ENCODE data around the gene SLC15A2.
"Not testable (repeated sequence)": the region's sequence is repeated elsewhere in the genome, so short reads cannot be mapped to it uniquely, and the experiment has no call there.

The SLC15A2 gene

DNA sequence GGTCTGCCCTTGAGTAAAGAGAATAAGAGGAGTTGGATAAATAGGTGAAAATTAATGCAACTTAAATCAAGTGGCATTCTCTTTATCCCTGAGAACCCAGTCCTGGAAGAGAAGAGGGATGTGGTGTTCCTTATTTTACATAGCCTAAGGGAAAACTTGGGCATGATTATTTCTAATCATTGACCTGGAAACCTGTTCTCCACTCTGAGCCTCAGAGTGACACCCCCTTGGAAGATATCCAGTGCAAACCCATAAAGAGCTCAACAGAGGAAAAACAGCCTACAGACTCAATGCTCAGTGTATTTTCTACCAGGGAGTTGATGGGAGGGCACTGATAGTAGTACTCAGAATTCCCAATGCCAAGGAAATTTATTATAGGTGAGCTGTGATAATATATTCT lies 22.0 kb downstream of the SLC15A2 start:
- FAIRE-seq (no peak), DNase-seq (ENCODE audit: extremely low spot score, insufficient read length, low read depth) (no peak)

DNA sequence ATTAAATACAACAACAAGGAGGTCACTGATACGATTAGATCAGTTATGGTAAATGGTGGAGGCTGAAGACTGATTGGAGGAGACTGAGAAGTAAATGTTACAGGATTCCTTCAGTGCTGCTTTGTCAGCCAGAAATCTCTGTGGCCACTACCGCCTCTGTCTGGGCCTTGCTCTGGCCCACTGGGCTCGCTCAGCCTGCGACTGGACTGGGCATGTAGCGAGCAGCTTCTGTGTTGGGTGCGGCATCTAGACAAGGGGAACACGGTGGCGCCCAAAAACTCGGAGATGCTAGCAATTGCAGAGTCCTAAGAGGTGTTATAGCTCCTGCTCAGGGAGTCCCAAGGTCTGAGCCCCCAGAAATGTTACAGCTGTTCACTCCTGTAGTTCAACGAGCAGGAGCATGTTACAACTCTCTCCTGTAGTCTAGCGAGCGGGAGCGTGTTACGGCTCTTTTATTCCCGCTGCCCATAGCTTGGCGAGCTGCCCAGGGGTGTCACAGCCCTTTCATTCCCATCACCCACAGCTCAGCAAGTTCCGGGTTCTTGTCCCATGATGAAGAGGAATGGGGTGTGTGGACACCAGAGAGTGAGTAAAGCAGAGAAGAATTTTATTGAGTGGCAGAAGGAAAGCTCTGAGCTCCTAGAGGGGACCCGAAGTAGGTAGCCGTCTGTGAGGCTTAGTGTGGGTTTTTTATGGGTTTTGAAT lies 24.7 kb downstream of the SLC15A2 start:
- FAIRE-seq (no peak), DNase-seq (ENCODE audit: extremely low spot score, insufficient read length, low read depth) (no peak)

DNA sequence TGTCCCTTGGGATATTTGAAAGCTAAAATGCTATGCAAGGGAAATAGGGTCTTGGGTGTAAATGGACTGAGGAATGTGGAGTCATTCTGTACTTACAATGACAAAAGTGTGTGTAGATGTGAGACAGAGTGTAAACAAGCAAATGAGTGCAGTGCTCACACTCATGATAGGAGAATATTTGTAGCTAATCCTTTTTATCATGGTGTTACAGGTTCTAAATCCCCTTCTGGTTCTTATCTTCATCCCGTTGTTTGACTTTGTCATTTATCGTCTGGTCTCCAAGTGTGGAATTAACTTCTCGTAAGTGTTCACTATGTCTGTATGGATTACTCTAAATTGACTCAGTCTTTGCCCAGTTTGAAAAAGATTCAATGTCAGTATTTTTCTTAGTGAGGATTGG lies 30.5 kb downstream of the SLC15A2 start:
- FAIRE-seq (no peak), DNase-seq (ENCODE audit: extremely low spot score, insufficient read length, low read depth) (no peak)

DNA sequence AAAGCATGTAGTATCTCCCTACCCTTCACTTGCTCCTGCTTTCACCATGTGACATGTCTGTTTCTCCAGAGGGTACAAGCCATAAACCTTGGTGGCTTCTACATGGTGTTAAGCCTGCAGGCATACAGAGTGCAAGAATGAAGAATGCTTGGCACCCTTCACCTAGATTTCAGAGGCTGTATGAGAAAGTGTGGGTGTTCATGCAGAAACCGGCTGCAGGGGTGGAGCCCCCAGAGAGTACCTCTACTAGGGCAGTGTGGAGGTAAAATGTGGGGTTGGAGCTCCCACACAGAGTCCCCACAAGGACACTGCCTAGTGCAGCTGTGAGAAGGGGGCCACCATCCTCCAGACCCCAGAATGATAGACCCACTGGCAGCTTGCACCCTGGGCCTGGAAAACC lies 32.2 kb downstream of the SLC15A2 start:
- no peak for DNase-seq (ENCODE audit: extremely low spot score, insufficient read length, low read depth)
- FAIRE-seq, result no peak

DNA sequence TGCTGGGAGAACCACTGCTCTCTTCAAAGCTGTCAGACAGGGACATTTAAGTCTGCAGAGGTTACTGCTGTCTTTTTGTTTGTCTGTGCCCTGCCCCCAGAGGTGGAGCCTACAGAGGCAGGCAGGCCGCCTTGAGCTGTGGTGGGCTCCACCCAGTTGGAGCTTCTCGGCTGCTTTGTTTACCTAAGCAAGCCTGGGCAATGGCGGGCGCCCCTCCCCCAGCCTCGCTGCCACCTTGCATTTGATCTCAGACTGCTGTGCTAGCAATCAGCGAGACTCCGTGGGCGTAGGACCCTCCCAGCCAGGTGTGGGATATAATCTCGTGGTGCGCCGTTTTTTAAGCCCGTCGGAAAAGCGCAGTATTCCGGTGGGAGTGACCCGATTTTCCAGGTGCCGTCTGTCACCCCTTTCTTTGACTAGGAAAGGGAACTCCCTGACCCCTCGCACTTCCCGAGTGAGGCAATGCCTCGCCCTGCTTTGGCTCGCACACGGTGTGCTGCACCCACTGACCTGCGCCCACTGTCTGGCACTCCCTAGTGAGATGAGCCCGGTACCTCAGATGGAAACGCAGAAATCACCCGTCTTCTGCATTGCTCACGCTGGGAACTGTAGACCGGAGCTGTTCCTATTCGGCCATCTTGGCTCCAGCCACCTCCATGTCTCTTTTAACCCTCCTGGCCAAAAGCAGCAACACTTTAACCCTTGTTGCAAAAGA lies 44.1 kb downstream of the SLC15A2 start:
- DNase-seq (ENCODE audit: extremely low spot score, insufficient read length, low read depth); FAIRE-seq: not testable (repeated sequence)

DNA sequence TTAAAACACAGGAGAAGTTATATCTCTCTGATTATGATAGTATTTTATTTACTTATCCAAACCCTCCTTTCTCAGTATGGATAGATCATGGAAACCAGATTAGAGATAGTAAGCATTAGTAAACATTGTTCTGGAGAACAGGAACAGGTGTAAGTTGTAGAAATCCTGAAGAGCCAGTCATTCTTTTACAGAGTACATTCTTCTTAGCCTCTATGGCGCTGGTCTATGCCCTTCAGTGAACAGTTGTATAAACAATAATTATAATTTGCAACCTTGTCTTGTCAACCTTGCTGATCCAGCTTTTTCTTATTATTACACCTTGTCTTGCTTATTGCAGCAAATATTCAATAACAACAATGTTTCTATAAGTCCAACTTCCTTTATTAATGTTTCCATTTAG lies 47.4 kb downstream of the SLC15A2 start:
- FAIRE-seq (no peak), DNase-seq (ENCODE audit: extremely low spot score, insufficient read length, low read depth) (no peak)

DNA sequence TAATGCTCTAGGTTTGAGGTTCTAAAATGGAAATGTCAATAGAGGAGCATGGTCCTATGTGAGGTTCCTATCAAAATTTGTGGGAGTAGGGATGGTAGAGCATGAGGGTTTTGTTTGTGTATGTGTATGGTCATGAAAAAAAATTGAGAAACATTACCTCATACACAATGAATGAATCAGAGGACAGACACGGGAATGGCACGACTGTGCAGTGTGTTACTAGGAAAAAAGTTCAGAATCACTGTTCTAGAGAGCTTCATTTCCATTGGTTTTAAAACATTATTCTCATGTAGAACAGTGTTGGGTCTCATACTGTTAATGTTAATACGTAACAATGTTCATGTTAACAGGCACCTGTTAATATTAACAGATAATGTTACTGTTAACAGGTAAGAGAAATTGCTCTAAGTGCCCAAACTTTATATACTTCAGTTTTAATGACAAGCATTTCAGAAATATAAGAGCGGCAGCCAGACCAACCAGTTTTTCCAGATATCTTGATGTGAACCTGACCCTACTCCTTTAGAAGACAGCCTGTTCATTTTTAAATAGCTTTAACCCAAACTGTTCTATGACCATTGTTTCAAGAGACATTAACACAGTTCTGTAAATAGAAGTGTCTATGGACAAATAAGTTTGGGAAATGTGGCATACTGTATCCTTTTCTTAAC lies 48.0 kb downstream of the SLC15A2 start:
- FAIRE-seq, result no peak
- DNase-seq (ENCODE audit: extremely low spot score, insufficient read length, low read depth), result no peak

DNA sequence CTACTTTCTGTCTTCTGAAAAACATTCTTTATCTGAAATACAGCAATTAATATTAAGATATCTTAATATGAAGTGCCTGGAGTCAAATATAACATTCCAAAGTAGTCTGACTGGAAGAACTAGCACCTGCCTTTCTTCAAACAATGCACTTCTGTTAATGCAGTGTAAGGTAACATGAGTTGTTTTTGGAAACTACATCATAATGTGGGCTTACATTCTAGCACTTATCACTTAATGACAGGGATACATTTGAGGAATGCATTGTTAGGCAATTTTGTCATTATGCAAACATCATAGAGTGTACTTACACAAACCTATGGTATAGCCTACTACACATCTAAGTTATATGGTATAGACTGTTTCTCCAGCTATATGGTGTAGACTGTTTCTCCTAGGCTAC lies 49.2 kb downstream of the SLC15A2 start:
- DNase-seq (ENCODE audit: extremely low spot score, insufficient read length, low read depth) (no peak), FAIRE-seq (no peak)

DNA sequence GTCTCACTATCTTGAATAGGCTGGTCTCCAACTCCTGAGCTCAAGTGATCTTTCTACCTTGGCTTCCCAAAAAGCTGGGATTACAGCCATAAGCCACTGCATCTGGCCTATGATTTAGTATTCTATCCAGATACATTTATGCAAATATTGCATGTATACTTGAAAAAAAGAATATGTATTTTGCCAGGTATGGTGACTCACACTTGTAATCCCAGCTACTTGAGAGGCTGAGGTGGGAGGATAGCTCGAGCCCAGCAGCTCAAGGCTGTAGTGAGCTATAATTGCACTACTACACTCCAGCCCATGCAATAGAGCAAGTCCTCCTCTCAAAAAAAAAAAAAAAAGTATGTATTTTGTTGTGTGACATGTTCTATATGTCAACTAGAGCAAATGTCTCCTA lies 54.4 kb downstream of the SLC15A2 start:
- FAIRE-seq (no peak), DNase-seq (ENCODE audit: extremely low spot score, insufficient read length, low read depth) (no peak)

DNA sequence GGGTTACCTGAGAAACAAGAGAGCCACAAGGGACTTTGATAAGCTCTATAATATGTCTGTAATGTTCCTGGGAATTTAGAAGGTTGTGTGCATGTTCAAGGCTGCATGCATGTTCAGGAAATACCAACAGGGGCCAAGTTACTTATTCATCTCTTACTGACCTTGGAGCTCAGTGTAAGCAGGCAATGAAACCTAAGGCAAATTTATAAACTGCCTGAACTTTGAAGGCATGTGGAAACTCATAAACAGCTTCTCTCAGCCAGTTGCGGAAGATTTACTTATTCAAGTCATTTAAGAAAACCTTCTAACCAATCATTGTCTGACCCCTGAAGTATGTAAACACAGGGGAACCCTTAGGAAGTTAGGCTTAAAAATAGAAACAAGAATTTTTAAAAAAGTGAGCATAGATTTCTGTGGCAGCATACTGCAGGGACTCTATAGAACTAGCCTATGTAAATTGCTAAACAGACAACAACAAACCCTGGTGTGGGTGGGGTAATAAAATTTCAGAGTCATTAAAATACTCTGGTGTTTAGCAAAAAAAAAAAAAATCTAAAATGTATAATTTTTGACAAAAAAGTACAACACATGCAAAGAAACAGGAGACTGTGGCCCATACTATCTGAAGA lies 57.2 kb downstream of the SLC15A2 start:
- FAIRE-seq, result no peak
- no peak for DNase-seq (ENCODE audit: extremely low spot score, insufficient read length, low read depth)

DNA sequence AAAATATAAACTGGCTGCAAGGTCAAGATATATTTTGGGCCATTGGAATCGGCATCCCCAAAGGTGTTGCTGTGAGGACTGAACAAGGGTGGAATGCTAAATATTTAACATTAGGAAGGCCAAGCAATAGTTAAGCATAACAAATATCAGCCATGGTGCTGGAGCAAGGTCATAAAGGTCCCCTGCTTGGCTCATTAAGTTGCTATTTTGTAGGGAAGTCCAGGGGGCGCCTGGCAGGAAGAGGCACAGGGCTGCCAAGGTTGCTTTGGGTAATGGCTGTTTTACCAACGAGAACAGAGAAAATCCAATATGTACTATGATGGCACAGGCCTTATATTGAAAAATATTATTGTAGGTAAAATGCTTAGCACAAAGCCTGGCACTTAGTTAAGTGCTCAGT lies 62.2 kb downstream of the SLC15A2 start:
- FAIRE-seq, result no peak

DNA sequence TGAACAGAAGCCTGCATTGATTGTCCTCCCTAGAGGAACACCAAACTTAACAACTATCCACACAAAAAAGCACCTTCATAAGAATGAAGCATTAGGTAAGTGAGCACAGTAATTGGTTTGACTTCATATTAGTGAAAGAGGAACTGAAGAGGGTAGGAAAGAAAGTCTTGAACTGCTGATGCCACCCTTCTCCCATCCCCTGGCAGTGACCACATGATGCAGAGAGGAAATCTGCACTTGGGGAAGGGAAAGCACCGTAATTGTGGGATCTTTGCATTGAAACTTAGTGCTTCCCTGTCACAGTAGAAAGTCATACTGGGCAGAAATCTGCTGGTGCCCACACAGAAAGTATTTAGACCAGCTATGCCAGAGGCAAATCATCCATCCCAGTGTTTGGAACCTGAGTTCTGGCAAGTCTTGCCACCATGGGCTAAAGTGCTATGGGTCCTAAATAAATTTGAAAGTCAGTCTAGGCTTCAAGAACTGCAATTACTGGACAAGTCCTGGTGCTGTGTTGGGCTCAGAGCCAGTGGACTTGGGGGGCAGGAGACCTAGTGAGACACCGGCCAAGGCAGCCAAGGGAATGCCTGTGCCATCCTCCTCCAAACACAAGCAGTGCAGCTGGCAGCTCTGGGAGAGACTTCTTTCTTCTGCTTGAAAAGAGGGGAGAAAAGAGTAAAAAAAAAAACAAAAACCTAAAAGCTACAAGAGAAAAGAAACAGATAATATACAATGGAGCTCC lies 63.6 kb downstream of the SLC15A2 start:
- FAIRE-seq, result peak; percentile 77

More for the DNA sequence above, 62.2 kb downstream of the SLC15A2 start:
- no peak for DNase-seq (ENCODE audit: extremely low spot score, insufficient read length, low read depth)

DNA sequence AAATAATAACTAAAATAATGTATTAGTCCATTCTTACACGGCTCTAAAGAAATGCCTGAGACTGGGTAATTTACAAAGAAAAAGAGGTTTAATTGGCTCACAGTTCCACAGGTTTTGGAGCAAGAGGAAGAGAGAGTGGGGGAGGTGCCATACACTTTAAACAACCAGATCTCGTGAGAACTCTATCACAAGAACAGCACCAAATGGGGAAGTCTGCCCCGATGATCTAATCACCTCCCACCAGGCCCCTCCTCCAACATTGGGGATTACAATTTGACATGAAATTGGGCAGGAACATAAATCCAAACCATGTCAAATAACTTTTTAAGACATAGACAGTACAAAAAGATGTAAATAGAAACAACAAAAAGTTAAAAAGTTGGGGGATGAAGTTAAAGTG lies 64.6 kb downstream of the SLC15A2 start:
- DNase-seq (ENCODE audit: extremely low spot score, insufficient read length, low read depth) (no peak), FAIRE-seq (no peak)

More for the DNA sequence above, 63.6 kb downstream of the SLC15A2 start:
- DNase-seq (ENCODE audit: extremely low spot score, insufficient read length, low read depth), result no peak

DNA sequence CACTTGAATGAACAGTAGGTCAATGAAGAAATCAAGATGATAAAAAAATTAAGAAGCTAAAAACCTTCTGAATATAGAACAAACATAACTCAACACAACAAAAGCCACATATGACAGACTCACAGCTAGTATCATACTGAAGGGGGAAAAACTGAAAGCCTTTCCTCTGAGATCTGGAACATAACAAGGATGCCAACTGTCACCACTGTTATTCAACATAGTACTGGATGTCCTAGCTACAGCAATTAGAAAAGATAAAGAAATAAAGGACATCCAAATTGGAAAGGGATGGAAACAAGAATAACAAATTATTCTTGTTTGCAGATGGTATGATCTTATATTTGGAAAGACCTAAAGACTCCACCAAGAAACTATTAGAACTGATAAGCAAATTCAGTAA lies 67.1 kb downstream of the SLC15A2 start:
- FAIRE-seq (no peak), DNase-seq (ENCODE audit: extremely low spot score, insufficient read length, low read depth) (no peak)

DNA sequence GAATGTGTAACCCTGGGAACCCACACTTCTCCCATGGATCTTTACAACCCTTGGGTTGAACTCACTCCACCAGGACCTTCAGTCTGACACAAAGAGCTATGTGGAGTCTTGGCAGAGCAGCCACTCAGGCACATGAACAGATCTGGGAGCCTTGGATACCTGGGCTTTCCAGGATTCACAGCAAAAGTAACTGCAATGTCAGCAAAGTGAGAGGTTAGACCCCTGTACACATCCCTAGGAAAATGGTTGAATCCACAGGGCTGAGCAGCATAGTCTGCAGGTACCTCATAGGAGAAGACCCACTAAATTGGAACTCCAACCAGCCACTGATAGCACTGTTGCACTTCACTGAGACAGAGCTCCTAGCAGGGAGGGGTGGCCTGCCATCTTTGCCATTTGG lies 68.2 kb downstream of the SLC15A2 start:
- FAIRE-seq (no peak), DNase-seq (ENCODE audit: extremely low spot score, insufficient read length, low read depth) (no peak)

DNA sequence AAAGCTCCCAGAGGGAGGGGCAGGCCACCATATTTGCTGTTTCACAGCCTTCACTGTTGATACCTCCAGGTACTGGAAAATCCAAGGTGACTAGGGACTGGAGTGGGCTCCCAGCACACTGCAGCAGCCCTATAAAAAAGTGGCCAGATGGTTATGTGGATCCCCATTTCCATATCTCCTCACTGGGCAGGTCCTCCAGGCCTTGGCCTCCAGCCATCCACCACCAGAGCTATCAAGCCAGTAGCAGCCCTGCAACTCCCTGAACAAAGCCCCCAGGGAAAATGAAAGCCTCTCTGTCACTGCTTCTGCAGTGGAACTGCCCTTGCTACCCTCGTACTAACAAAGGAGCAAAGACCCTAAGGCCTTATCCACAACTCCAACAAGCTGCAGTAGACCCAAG lies 69.4 kb downstream of the SLC15A2 start:
- no peak for FAIRE-seq
- DNase-seq (ENCODE audit: extremely low spot score, insufficient read length, low read depth), result no peak

DNA sequence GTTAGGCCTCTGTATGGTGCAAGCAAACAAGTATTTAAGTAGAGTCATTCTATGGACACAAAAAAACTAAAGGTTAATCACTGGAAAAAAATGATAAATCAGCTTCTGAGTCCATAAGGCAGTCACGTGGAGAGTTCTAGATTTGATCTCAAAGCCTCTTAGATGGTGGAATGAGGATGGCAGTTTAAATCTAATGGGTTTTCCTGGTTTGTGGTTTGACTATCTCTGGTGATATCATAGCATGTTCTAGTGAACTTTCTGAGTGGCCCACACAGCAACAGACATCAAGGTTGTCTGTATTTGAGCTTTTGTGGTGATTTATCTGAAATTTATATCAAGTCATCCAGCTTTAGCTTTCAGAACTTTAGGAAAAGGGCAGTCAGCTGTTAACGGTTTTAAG lies 75.4 kb downstream of the SLC15A2 start:
- FAIRE-seq, result no peak
- no peak for DNase-seq (ENCODE audit: extremely low spot score, insufficient read length, low read depth)

DNA sequence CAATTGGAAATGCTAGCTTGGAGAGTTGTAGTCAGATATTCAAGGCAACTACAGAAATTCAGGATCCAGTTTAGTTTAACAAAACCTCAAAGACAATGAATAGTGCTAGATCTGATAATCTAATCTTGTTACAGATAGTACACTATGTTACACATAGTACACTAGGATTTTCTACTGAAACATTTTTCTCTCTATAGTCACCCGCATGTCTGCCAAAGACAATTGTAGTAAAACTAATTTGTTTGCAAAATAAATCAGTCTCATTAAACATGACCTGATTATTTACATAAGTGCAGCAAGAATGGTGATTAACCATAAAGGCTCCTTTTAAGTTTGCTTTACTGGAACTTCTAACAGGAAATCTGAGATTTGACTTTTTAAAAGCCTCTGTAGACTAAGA lies 75.8 kb downstream of the SLC15A2 start:
- DNase-seq (ENCODE audit: extremely low spot score, insufficient read length, low read depth) (no peak), FAIRE-seq (peak; percentile 47)

DNA sequence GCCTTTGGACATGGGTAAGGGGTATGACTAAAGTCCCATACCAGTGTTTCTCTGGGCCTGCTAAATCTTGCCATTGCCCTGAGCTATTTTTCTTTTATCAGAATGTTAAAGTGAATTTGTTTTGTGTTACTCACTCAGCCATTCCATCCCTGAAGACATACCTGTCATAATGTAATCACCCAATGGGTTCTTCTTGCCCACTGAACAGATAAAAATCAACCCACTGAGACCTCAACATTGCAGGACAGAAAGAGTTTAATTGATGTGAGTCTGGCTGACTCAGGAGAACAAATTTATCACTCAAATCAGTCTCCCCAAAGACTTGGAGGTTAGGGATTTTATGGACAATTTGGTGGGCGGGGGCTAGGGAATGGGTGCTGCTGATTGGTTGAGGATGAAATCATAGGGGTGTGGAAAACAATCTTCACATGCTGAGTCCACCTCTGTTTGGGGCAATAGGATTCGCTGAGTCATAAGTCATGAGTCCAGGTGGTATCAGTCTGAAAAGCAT lies 80.5 kb downstream of the SLC15A2 start:
- no peak for DNase-seq (ENCODE audit: extremely low spot score, insufficient read length, low read depth)
- FAIRE-seq, result no peak

DNA sequence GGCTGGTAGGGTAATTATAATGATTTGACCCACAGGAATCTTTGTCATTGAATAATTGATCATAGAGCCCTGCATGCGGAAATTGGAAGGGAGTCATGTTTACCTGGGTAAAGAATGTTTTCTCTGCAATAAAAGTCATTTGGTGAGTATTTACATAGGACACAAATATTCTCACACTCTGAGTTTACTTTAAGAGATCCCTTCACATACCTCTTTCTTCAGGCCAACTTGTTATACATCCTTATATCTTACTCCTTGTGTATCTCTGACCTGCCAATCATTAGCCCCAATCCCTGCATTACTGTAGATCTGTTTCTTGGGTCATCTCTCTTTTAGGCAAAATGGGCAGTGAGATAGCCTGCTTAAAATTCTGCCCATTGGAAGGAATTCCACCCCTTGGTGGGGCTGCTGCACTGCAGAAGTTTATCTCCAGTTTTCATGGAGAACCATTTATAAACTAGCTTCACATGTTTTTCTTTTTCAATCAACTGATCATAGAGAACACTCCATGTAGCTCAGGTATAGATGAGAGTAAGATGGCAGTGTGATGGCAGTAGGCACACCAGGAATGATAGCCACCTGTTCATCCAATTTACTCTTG lies 81.6 kb downstream of the SLC15A2 start:
- no peak for DNase-seq (ENCODE audit: extremely low spot score, insufficient read length, low read depth)
- no peak for FAIRE-seq

Measured in GM18507 (cell line).